Measurements from ENCODE around the gene DUSP18.

The DUSP18 gene

DNA sequence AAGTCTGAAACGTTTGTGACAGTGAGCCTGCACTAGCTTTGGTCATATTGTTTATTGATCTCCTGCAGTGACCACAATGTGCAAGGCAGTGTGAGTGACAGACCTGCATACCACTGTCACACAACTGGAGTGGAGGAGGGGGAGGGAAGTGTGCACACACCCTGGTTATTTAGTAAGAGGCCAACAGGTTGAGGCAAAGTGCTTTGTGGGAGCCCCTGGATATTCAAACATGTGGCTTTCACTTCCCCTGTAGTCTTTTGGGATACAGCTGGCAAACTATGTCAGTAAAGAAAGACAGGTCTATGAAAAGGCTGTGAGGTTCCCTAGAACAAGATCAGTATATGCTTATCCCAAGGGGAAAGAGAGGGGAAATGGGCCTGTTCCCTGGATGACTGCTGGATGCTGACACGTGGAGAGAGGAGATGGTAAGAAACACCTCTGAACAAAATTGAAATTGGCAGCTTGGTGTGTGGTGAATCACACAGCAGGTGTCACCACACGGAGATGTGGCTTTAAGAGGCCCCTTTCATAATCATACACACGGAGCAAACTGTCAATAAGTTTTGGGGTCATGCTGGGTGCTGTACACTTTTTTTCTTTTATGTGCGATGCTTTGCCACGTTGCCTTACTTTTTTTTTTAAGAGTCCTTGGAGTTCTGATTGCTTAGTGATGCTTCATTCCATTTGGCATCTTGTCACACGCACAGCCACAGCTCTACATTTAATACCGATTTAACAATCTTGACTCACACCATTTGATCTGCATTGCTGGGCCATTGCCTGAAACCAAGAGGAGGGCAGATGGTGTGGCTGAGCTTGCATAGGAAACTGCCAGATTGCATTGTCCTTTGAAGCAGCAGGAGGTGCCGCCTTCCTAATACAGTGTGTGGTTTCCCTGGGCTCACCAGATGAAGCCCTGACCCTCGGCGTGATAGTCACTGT, 38.3 kb upstream of the DUSP18 start:
- Histone ChIP-seq H4K20me1 (ENCODE audit: insufficient read depth, low read length) (no peaks in the 10 kb centered on the region), H3K4me1 (ENCODE audit: insufficient read depth, low read length) (no peaks in the 10 kb centered on the region), H3K4me3 (ENCODE audit: low read depth in 1 of 2, low read length in 2 of 2) (no peak overlapping the region), H3K9me3 (ENCODE audit: insufficient read depth, low read length, severe bottlenecking) (no peaks in the 10 kb centered on the region), H3K36me3 (ENCODE audit: insufficient read depth, low read length) (no peaks in the 10 kb centered on the region), H3K4me2 (ENCODE audit: insufficient read depth, low read length) (no peak overlapping the region), H3K9ac (ENCODE audit: low read depth, low read length) (no peak overlapping the region), H3K79me2 (ENCODE audit: insufficient read depth, low read length) (no peaks in the 10 kb centered on the region), H2AFZ (ENCODE audit: low read depth, low read length) (no peak overlapping the region), H3K27me3 (ENCODE audit: insufficient read depth, low read length, poor library complexity) (peaks cover 5% of the 10 kb centered on the region), H3K27ac (ENCODE audit: low read length) (no peak overlapping the region)
- DNase-seq (no peak), ATAC-seq (ENCODE audit: insufficient read depth, low read depth) (no peak)
- no peak for TF ChIP-seq EZH2 (IDR thresholded peaks at IDR 0.05; ENCODE audit: borderline replicate concordance, low read depth, low read length, severe bottlenecking)
- TF ChIP-seq, protein P1, sequence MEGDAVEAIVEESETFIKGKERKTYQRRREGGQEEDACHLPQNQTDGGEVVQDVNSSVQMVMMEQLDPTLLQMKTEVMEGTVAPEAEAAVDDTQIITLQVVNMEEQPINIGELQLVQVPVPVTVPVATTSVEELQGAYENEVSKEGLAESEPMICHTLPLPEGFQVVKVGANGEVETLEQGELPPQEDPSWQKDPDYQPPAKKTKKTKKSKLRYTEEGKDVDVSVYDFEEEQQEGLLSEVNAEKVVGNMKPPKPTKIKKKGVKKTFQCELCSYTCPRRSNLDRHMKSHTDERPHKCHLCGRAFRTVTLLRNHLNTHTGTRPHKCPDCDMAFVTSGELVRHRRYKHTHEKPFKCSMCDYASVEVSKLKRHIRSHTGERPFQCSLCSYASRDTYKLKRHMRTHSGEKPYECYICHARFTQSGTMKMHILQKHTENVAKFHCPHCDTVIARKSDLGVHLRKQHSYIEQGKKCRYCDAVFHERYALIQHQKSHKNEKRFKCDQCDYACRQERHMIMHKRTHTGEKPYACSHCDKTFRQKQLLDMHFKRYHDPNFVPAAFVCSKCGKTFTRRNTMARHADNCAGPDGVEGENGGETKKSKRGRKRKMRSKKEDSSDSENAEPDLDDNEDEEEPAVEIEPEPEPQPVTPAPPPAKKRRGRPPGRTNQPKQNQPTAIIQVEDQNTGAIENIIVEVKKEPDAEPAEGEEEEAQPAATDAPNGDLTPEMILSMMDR (IDR thresholded peaks at IDR 0.05; ENCODE audit: borderline replicate concordance, extremely low read depth, low read length, poor library complexity, severe bottlenecking): no peak

DNA sequence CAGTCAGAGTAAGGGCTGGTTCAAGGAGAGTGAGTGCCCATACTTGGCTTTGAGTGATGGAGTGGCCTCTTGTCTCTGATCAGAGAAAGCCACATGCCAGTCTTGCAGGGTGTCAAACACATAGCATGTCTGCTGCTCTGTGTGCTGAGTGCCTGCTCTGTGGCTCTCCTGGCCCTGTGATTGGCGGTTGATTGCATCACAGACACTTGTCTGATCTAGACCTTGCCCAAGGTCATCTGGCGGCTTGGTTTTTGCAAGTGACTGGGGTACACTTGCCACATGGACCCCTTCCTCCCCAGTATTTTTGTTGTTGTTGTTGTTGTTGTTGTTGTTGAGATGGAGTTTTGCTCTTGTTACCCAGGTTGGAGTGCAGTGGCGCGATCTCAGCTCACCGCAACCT, 37.3 kb upstream of the DUSP18 start:
- TF ChIP-seq, protein P1 (IDR thresholded peaks at IDR 0.05; ENCODE audit: borderline replicate concordance, extremely low read depth, low read length, poor library complexity, severe bottlenecking): no peak
- TF ChIP-seq EZH2 (IDR thresholded peaks at IDR 0.05; ENCODE audit: borderline replicate concordance, low read depth, low read length, severe bottlenecking): no peak
- Histone ChIP-seq H3K4me2 (ENCODE audit: insufficient read depth, low read length) (no peak overlapping the region), H3K79me2 (ENCODE audit: insufficient read depth, low read length) (no peaks in the 10 kb centered on the region), H3K9ac (ENCODE audit: low read depth, low read length) (no peak overlapping the region), H3K27me3 (ENCODE audit: insufficient read depth, low read length, poor library complexity) (peaks cover 5% of the 10 kb centered on the region), H3K9me3 (ENCODE audit: insufficient read depth, low read length, severe bottlenecking) (no peaks in the 10 kb centered on the region), H3K4me3 (ENCODE audit: low read depth in 1 of 2, low read length in 2 of 2) (no peak overlapping the region), H3K4me1 (ENCODE audit: insufficient read depth, low read length) (no peaks in the 10 kb centered on the region), H4K20me1 (ENCODE audit: insufficient read depth, low read length) (no peaks in the 10 kb centered on the region), H2AFZ (ENCODE audit: low read depth, low read length) (no peak overlapping the region), H3K36me3 (ENCODE audit: insufficient read depth, low read length) (no peaks in the 10 kb centered on the region), H3K27ac (ENCODE audit: low read length) (no peak overlapping the region)
- DNase-seq (no peak), ATAC-seq (ENCODE audit: insufficient read depth, low read depth) (no peak)

DNA sequence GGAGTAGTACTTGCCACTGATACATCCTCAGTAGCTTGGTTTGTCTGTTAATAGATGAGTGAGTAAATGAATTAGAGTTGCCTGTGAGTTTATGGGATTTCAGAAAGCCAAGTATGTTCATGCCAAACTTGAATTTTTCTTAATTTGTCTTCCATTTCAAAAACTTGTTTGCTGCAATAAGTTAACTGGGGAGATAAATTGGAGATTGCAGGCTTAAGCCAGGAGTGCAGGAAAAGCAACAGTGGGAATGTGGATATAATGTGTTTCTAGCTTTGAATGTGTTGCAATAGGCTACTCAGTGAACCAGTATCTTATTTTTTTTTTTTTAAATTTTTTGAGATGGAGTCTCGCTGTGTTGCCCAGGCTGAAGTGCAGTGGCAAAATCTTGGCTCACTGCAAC, 35.2 kb upstream of the DUSP18 start:
- Histone ChIP-seq H4K20me1 (ENCODE audit: insufficient read depth, low read length) (no peaks in the 10 kb centered on the region), H3K36me3 (ENCODE audit: insufficient read depth, low read length) (no peaks in the 10 kb centered on the region), H3K4me3 (ENCODE audit: low read depth in 1 of 2, low read length in 2 of 2) (no peak overlapping the region), H3K27ac (ENCODE audit: low read length) (no peak overlapping the region), H3K9ac (ENCODE audit: low read depth, low read length) (no peak overlapping the region), H3K27me3 (ENCODE audit: insufficient read depth, low read length, poor library complexity) (peaks cover 12% of the 10 kb centered on the region), H3K9me3 (ENCODE audit: insufficient read depth, low read length, severe bottlenecking) (no peaks in the 10 kb centered on the region), H3K4me1 (ENCODE audit: insufficient read depth, low read length) (no peaks in the 10 kb centered on the region), H3K79me2 (ENCODE audit: insufficient read depth, low read length) (no peaks in the 10 kb centered on the region), H3K4me2 (ENCODE audit: insufficient read depth, low read length) (no peak overlapping the region), H2AFZ (ENCODE audit: low read depth, low read length) (no peak overlapping the region)
- DNase-seq (no peak), ATAC-seq (ENCODE audit: insufficient read depth, low read depth) (no peak)
- no peak for TF ChIP-seq EZH2 (IDR thresholded peaks at IDR 0.05; ENCODE audit: borderline replicate concordance, low read depth, low read length, severe bottlenecking)
- TF ChIP-seq, protein P1 (IDR thresholded peaks at IDR 0.05; ENCODE audit: borderline replicate concordance, extremely low read depth, low read length, poor library complexity, severe bottlenecking): no peak
